GM12865 (cell line): ENCODE measurements around the gene KATNBL1.

ENCODE experiments used
- DNase-seq: peaks from one replicate; pipeline ENCODE4 v3.0.0; 2010; ENCODE audit warnings: low read depth
- H3K4me3 ChIP-seq: 2 replicates; pipeline ENCODE4 v1.5.1; 2011; ENCODE audit warnings: mild to moderate bottlenecking, low read depth, low read length, control low read depth
- TF ChIP-seq, protein P1 (sequence below): IDR thresholded peaks from 2 replicates; pipeline ENCODE4 v1.5.1; 2011; ENCODE audit warnings: low read length, control low read depth, low read depth, inconsistent platforms; ENCODE audit not compliant: insufficient read depth; ENCODE audit errors: missing control alignments

KATNBL1 gene, protein sequence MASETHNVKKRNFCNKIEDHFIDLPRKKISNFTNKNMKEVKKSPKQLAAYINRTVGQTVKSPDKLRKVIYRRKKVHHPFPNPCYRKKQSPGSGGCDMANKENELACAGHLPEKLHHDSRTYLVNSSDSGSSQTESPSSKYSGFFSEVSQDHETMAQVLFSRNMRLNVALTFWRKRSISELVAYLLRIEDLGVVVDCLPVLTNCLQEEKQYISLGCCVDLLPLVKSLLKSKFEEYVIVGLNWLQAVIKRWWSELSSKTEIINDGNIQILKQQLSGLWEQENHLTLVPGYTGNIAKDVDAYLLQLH

GRCh38 chr15:34209421-34210282 lies at the start of gene KATNBL1:
TSS of gene KATNBL1 (minus strand) at chr15:34210096. CDS start at chr15:34163676, 46,420 bp downstream.
- TF ChIP-seq, protein P1, sequence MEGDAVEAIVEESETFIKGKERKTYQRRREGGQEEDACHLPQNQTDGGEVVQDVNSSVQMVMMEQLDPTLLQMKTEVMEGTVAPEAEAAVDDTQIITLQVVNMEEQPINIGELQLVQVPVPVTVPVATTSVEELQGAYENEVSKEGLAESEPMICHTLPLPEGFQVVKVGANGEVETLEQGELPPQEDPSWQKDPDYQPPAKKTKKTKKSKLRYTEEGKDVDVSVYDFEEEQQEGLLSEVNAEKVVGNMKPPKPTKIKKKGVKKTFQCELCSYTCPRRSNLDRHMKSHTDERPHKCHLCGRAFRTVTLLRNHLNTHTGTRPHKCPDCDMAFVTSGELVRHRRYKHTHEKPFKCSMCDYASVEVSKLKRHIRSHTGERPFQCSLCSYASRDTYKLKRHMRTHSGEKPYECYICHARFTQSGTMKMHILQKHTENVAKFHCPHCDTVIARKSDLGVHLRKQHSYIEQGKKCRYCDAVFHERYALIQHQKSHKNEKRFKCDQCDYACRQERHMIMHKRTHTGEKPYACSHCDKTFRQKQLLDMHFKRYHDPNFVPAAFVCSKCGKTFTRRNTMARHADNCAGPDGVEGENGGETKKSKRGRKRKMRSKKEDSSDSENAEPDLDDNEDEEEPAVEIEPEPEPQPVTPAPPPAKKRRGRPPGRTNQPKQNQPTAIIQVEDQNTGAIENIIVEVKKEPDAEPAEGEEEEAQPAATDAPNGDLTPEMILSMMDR = peak; percentile 82
- peak; percentile 97 for DNase-seq
- H3K4me3 ChIP-seq = peak within 1 kb of the TSS; percentile 98

DNA sequence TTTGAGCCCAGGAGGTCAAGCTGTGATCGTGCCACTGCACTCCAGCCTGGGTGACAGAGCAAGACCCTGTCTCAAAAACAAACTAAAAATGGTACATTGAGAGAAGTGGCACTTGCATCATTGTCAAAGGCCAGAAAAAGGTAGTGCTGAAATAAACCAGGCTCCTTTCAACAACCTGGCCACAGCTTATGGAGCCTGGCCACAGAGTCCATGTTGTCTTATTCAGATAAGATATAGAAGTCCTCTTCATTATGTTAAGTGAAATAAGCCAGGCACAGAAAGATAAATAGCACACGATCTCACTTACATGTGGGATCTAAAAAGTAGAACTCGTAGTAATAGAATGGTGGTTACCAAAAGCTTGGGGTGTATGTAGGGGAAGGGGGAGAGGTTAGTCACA lies 49.7 kb upstream of the KATNBL1 start:
- no peak overlapping the region for H3K4me3 ChIP-seq
- DNase-seq = no peak
- TF ChIP-seq, protein P1 = no peak

DNA sequence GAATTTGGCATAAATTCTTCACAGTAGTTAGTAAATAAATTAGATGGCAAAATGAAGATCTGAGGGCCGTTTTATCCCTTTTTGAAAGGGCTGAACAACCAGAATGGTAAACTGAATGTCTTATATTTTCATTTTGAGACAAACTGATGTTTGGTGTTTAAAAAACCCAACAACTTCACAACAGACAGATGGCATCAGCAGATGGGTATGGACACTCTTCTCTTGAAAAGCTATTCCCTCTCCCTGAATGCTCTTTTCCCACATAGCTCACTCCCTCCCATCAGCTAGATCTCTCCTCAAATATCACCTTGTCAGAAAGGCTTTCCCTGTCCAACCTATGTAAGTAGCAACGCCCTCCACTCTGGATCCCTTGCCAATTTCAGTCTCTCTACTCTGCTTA lies 48.3 kb upstream of the KATNBL1 start:
- no peak overlapping the region for H3K4me3 ChIP-seq
- DNase-seq = no peak
- TF ChIP-seq, protein P1 = no peak

GRCh38 chr15:34252545-34252944 lies 42.6 kb upstream of the KATNBL1 start:
- no peak for DNase-seq
- no peak overlapping the region for H3K4me3 ChIP-seq
- TF ChIP-seq, protein P1 = no peak

DNA sequence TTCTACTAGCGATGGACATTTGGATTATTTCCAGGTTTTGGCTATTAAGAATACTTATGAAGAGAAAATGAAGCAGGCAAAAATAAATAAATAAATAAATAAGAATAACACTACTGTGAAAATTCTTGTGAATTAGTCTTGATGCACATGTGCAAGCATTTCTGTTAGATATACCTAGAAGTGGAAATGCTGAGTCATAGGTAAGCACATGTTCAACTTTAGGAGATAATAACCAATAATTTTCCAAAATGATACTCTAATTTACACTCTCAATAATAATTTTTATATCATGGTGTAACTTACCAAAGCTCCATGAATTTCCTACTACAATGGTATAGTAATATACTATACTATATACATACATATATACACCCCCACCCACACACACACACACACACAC lies 38.3 kb upstream of the KATNBL1 start:
- H3K4me3 ChIP-seq = no peak overlapping the region
- no peak for DNase-seq
- TF ChIP-seq, protein P1 = no peak

- no peak overlapping the region for H3K4me3 ChIP-seq
- TF ChIP-seq, protein P1 = no peak
- DNase-seq = no peak
Measured at GRCh38 chr15:34246276-34246976, 36.5 kb upstream of the KATNBL1 start.
